H1 (cell line): ENCODE data around the gene DUOX1. TPM values are rescaled to one million over a fixed set of nuclear protein-coding genes. Genes with fewer than 3 reads are reported as not detected.

Experiments used
- CTCF ChIA-PET: fragments of 300-600 bp; sonication (Branson Sonifier 250); formaldehyde crosslinking; loops from one replicate; lab custom pipeline; 2021; ENCODE audit not compliant: partially characterized antibody; lab: Charles Lee
- POLR2A ChIA-PET: fragments of 300-600 bp; sonication (Branson Sonifier 250); formaldehyde crosslinking; loops from one replicate; lab custom pipeline; 2021; ENCODE audit warnings: inconsistent platforms; ENCODE audit not compliant: partially characterized antibody; lab: Charles Lee
- DNase-seq, 2 experiments: peaks; one replicate each; pipeline versions ENCODE4 v3.0.0 to v3.0.0-alpha.2; 2010 to 2022; ENCODE audit warnings: low spot score in 2 of 2, low read depth in 1 of 2, mixed read lengths in 1 of 2
- FAIRE-seq: peaks from 2 replicates; lab custom pipeline; 2011; peaks lifted over from hg19 to GRCh38; lab: Jason Lieb, UNC
- H2AFZ ChIP-seq: 2 replicates; pipeline ENCODE4 v1.8.1; 2012; ENCODE audit warnings: low read length, inconsistent platforms
- H2AK5ac ChIP-seq: 2 replicates; pipeline ENCODE4 v1.6.1; 2013; ENCODE audit warnings: low read depth, low read length
- H2BK120ac ChIP-seq: replicated peaks from 2 replicates; pipeline ENCODE3; 2013; ENCODE audit warnings: low read depth, low read length, inconsistent platforms
- H2BK12ac ChIP-seq: 2 replicates; pipeline ENCODE4 v1.6.1; 2013; ENCODE audit warnings: low read depth, low read length
- H2BK15ac ChIP-seq: 2 replicates; pipeline ENCODE4 v1.6.1; 2013; ENCODE audit warnings: low read length
- H2BK20ac ChIP-seq: 2 replicates; pipeline ENCODE4 v1.6.1; 2013; ENCODE audit warnings: low read length
- H2BK5ac ChIP-seq: 2 replicates; pipeline ENCODE4 v1.6.1; 2013; ENCODE audit warnings: low read depth, low read length
- H3K14ac ChIP-seq: 2 replicates; pipeline ENCODE4 v1.6.1; 2013; ENCODE audit warnings: inconsistent platforms; ENCODE audit not compliant: insufficient read length
- H3K18ac ChIP-seq: 2 replicates; pipeline ENCODE4 v1.6.1; 2013; ENCODE audit warnings: low read length; ENCODE audit errors: extremely low read depth
- H3K23ac ChIP-seq: 2 replicates; pipeline ENCODE4 v1.6.1; 2013; ENCODE audit warnings: inconsistent platforms; ENCODE audit not compliant: insufficient read length
- H3K23me2 ChIP-seq: 2 replicates; pipeline ENCODE4 v1.6.1; 2013; ENCODE audit warnings: low read depth, low read length
- H3K27ac ChIP-seq: 2 replicates; pipeline ENCODE4 v1.6.1; 2011; ENCODE audit warnings: low read depth, low read length, inconsistent platforms
- H3K27me3 ChIP-seq, 4 experiments: replicated peaks in 1 of 4; 1 replicate in 1 of 4; 2 replicates in 3 of 4; pipeline versions ENCODE4 v1.6.1 to v1.8.1; 2011 to 2013; ENCODE audit warnings: low read length in 3 of 4, mild to moderate bottlenecking in 3 of 4, inconsistent platforms in 2 of 4, mixed read lengths in 2 of 4, moderate library complexity in 1 of 4; ENCODE audit not compliant: control insufficient read depth in 3 of 4, insufficient read depth in 3 of 4; ENCODE audit errors: extremely low read depth in 1 of 4
- H3K36me3 ChIP-seq, 4 experiments: 2 replicates each; pipeline versions ENCODE4 v1.6.1 to v1.8.1; 2011 to 2013; ENCODE audit warnings: mild to moderate bottlenecking in 4 of 4, low read length in 3 of 4, moderate library complexity in 2 of 4, control low read depth in 1 of 4, inconsistent platforms in 1 of 4; ENCODE audit not compliant: insufficient read depth in 4 of 4, control insufficient read depth in 2 of 4
- H3K4ac ChIP-seq: replicated peaks from 2 replicates; pipeline ENCODE3; 2013; ENCODE audit warnings: low read length, low read depth, mixed read lengths, inconsistent platforms; ENCODE audit not compliant: insufficient read length
- H3K4me1 ChIP-seq, 4 experiments: replicated peaks in 1 of 4; 1 replicate in 1 of 4; 2 replicates in 3 of 4; pipeline versions ENCODE4 v1.6.1 to v1.8.1; 2011 to 2013; ENCODE audit warnings: low read length in 3 of 4, inconsistent platforms in 2 of 4, mixed read lengths in 1 of 4; ENCODE audit not compliant: insufficient read depth in 4 of 4, control insufficient read depth in 3 of 4
- H3K4me2 ChIP-seq, 2 experiments: 2 replicates each; pipeline versions ENCODE4 v1.6.1 to v1.8.1; 2011 to 2013; ENCODE audit warnings: low read depth in 2 of 2, low read length in 2 of 2, control low read depth in 1 of 2, inconsistent platforms in 1 of 2, mild to moderate bottlenecking in 1 of 2; ENCODE audit not compliant: insufficient read depth in 1 of 2
- H3K4me3 ChIP-seq, 4 experiments: fragments of 200-600, 300-600 bp in 1 of 4; sonication (generic), shearing (Covaris generic), sonication (Bioruptor Twin) in 1 of 4; 2 replicates each; pipeline versions ENCODE4 v1.5.1 to v1.8.1; 2011 to 2016; ENCODE audit warnings: low read length in 4 of 4, low read depth in 3 of 4, control low read depth in 2 of 4, inconsistent platforms in 2 of 4, mild to moderate bottlenecking in 2 of 4, mixed read lengths in 1 of 4, moderate library complexity in 1 of 4; ENCODE audit not compliant: insufficient read depth in 2 of 4; ENCODE audit errors: extremely low read depth in 1 of 4
- H3K56ac ChIP-seq: replicated peaks from 2 replicates; pipeline ENCODE3; 2013; ENCODE audit warnings: low read depth, mild to moderate bottlenecking, mixed read lengths, low read length, inconsistent platforms; ENCODE audit not compliant: insufficient read length
- H3K79me1 ChIP-seq: 2 replicates; pipeline ENCODE4 v1.6.1; 2013; ENCODE audit warnings: low read depth, low read length, control low read depth
- H3K79me2 ChIP-seq, 2 experiments: 2 replicates each; pipeline versions ENCODE4 v1.6.1 to v1.8.1; 2012 to 2013; ENCODE audit warnings: low read length in 2 of 2, mild to moderate bottlenecking in 2 of 2, inconsistent platforms in 1 of 2; ENCODE audit not compliant: insufficient read depth in 2 of 2, control insufficient read depth in 1 of 2
- H3K9ac ChIP-seq, 4 experiments: replicated peaks in 1 of 4; 1 replicate in 1 of 4; 2 replicates in 3 of 4; pipeline versions ENCODE4 v1.6.1 to v1.8.1; 2011 to 2013; ENCODE audit warnings: low read depth in 3 of 4, low read length in 3 of 4, control low read depth in 2 of 4, mild to moderate bottlenecking in 2 of 4, moderate library complexity in 2 of 4, inconsistent platforms in 1 of 4; ENCODE audit errors: extremely low read depth in 1 of 4
- H3K9me3 ChIP-seq, 2 experiments: 2 replicates each; pipeline versions ENCODE4 v1.6.1 to v1.8.1; 2012 to 2013; ENCODE audit warnings: mild to moderate bottlenecking in 2 of 2, moderate library complexity in 2 of 2, control low read depth in 1 of 2, inconsistent platforms in 1 of 2, low read depth in 1 of 2, low read length in 1 of 2, mixed read lengths in 1 of 2; ENCODE audit not compliant: insufficient read depth in 2 of 2
- H4K20me1 ChIP-seq, 2 experiments: replicated peaks in 1 of 2; 2 replicates each; pipeline versions ENCODE3 to v1.8.1; 2011 to 2013; ENCODE audit warnings: inconsistent platforms in 2 of 2, low read length in 2 of 2, mild to moderate bottlenecking in 1 of 2; ENCODE audit not compliant: insufficient read depth in 2 of 2, control insufficient read depth in 1 of 2
- H4K5ac ChIP-seq: 2 replicates; pipeline ENCODE4 v1.6.1; 2013; ENCODE audit warnings: low read length, low read depth, mixed read lengths, inconsistent platforms; ENCODE audit not compliant: insufficient read length
- H4K8ac ChIP-seq: 2 replicates; pipeline ENCODE4 v1.8.0; 2013; ENCODE audit warnings: mild to moderate bottlenecking, moderate library complexity, low read length, inconsistent platforms; ENCODE audit not compliant: insufficient read depth; ENCODE audit errors: extremely low read depth
- H4K91ac ChIP-seq: replicated peaks from 2 replicates; pipeline ENCODE3; 2013; ENCODE audit warnings: low read length, mixed read lengths, inconsistent platforms; ENCODE audit not compliant: insufficient read length
- BACH1 ChIP-seq: IDR thresholded peaks from 2 replicates; pipeline ENCODE4 v1.6.1; 2012; ENCODE audit warnings: low read length, improper control_type of control experiment
- CBX5 ChIP-seq: fragments of 300-800, 300-1000 bp; sonication (generic); IDR thresholded peaks from 2 replicates; pipeline ENCODE4 v1.7.1; 2016; ENCODE audit warnings: antibody characterized with exemption, low read length, low read depth
- GABPA ChIP-seq: IDR thresholded peaks from 2 replicates; pipeline ENCODE4 v1.6.1; 2011; ENCODE audit warnings: mild to moderate bottlenecking, low read length, moderate library complexity, borderline replicate concordance; ENCODE audit not compliant: insufficient read depth
- GTF2F1 ChIP-seq: IDR thresholded peaks from 2 replicates; pipeline ENCODE4 v1.6.1; 2012; ENCODE audit warnings: low read depth, low read length, improper control_type of control experiment, borderline replicate concordance
- PHF8 ChIP-seq: fragments of 200-600 bp; sonication (generic); conservative IDR thresholded peaks from 2 replicates; pipeline ENCODE4 v1.7.1; 2012; ENCODE audit warnings: low read depth, mild to moderate bottlenecking, inconsistent platforms, low read length, moderate library complexity
- USF2 ChIP-seq: IDR thresholded peaks from 2 replicates; pipeline ENCODE4 v1.6.1; 2011; ENCODE audit warnings: low read length, improper control_type of control experiment
- WGBS, 2 experiments: shearing (Covaris generic) in 1 of 2; methylation state at CpG; one replicate each; pipeline versions ENCODE4 v1.1.6 to v1.1.7; 2013 to 2015; ENCODE audit warnings: low lambda C conversion rate in 2 of 2, mixed read lengths in 2 of 2, inconsistent platforms in 1 of 2, low coverage in 1 of 2, missing lambda C conversion rate in 1 of 2; ENCODE audit not compliant: insufficient replicate concordance in 2 of 2, insufficient coverage in 1 of 2, insufficient read length in 1 of 2; ENCODE audit errors: extremely low coverage in 1 of 2, missing lambda C conversion rate in 1 of 2; 5-methylcytosine and 5-hydroxymethylcytosine counted together
- polyA plus RNA-seq, 7 experiments: library from polyadenylated mRNA; depleted of rRNA in 3 of 7; stranded (reverse) in 5 of 7; unstranded in 2 of 7; fragments of >200 nt in 5 of 7; fragments of 200-250 nt in 2 of 7; gene quantifications; 1 replicate in 5 of 7; 2 replicates in 1 of 7; 4 replicates in 1 of 7; pipeline versions ENCODE4 v1.2.1 to v1.2.3, GENCODE V29; 2011 to 2013; ENCODE audit warnings: missing spikeins in 2 of 7, mixed read lengths in 2 of 7
- total RNA-seq: library from RNA; stranded (reverse); fragmentation: NEBNext Ultra II Directional; extraction: Animal tissue kit (Norgen Biotek cat#: 25700); gene quantifications from 2 replicates; pipeline ENCODE4 v1.2.1, GENCODE V29; 2021
- TF ChIP-seq, protein P1 (sequence below): IDR thresholded peaks from 2 replicates; pipeline ENCODE4 v1.6.1; 2012; ENCODE audit warnings: inconsistent platforms

DUOX1 gene
- total and polyA plus RNA-seq, 2 of the 8 experiments (the other 6 are each of a cell fraction or from before 2014, with no cell fraction given): 0.84 to 1.4 TPM

GRCh38 chr15:45143056-45143455 is 13.3 kb downstream of the DUOX1 start:
- CTCF ChIA-PET: interaction anchor here (0.7 to 10.1 kb wide), 10 partner anchors 9 to 37 kb away, joined by 3 to 57 read pairs (median 4); partner anchors contain the start of genes DUOX1 and DUOXA1
- no peak overlapping the region for H3K23ac ChIP-seq
- 86% methylated on average over 6 of the region's 7 CpGs; no CpG with 5 or more reads in 1 of the 2 experiments for WGBS, 2 experiments
- TF ChIP-seq, protein P1, sequence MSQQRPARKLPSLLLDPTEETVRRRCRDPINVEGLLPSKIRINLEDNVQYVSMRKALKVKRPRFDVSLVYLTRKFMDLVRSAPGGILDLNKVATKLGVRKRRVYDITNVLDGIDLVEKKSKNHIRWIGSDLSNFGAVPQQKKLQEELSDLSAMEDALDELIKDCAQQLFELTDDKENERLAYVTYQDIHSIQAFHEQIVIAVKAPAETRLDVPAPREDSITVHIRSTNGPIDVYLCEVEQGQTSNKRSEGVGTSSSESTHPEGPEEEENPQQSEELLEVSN: no peak
- TF ChIP-seq BACH1: no peak
- no peak for TF ChIP-seq GABPA
- no peak for TF ChIP-seq CBX5
- no peak for TF ChIP-seq GTF2F1
- TF ChIP-seq PHF8: no peak
- TF ChIP-seq USF2: no peak

More at GRCh38 chr15:45143056-45143455, 13.3 kb downstream of the DUOX1 start:
- H3K79me2 ChIP-seq: no peaks in the 10 kb centered on the region
- H3K27me3 ChIP-seq: peaks cover 0 to 2% (median 0%) of the 10 kb centered on the region in 4 experiments; a peak in 1 of 7 replicates
- no peak overlapping the region for H3K4ac ChIP-seq
- no peak overlapping the region for H3K14ac ChIP-seq
- H4K8ac ChIP-seq: no peak overlapping the region
- no peaks in the 10 kb centered on the region; the same call in 1 of the 2 replicates for H3K79me1 ChIP-seq
- no peak overlapping the region for H3K9ac ChIP-seq
- no peaks in the 10 kb centered on the region for H3K9me3 ChIP-seq
- H2BK20ac ChIP-seq: no peak overlapping the region
- no peak overlapping the region for H3K4me3 ChIP-seq
- no peak overlapping the region for H4K91ac ChIP-seq
- H3K56ac ChIP-seq: no peak overlapping the region
- no peak overlapping the region for H3K27ac ChIP-seq
- no peak overlapping the region for H3K4me2 ChIP-seq
- H3K4me1 ChIP-seq: no peaks in the 10 kb centered on the region; a peak in 1 of 7 replicates
- POLR2A ChIA-PET: interaction anchor here (2.0 kb wide), 1 partner anchor 13 kb away, joined by 6 read pairs; the partner anchor contains the start of genes DUOX1 and DUOXA1
- no peak overlapping the region for H2BK5ac ChIP-seq
- no peak overlapping the region for H4K5ac ChIP-seq
- H3K18ac ChIP-seq: no peak overlapping the region
- H2BK12ac ChIP-seq: no peak overlapping the region
- no peak overlapping the region for H2BK120ac ChIP-seq
- H3K36me3 ChIP-seq: no peaks in the 10 kb centered on the region
- FAIRE-seq: no peak
- no peak overlapping the region for H2BK15ac ChIP-seq
- H2AFZ ChIP-seq: no peak overlapping the region
- no peak for DNase-seq
- no peak overlapping the region for H2AK5ac ChIP-seq
- no peaks in the 10 kb centered on the region for H4K20me1 ChIP-seq
- no peaks in the 10 kb centered on the region for H3K23me2 ChIP-seq
